CD4-positive, alpha-beta memory T cell (primary cell): Measurements from ENCODE around the gene LTA4H. TPM values are rescaled to one million over a fixed set of nuclear protein-coding genes. Genes with fewer than 3 reads are reported as not detected.

ENCODE experiments used
- CTCF ChIA-PET: fragments of 350-600 bp; sonication (Branson Sonifier 250); formaldehyde crosslinking; loops from one replicate; lab custom pipeline; 2021; ENCODE audit warnings: inconsistent platforms; ENCODE audit not compliant: partially characterized antibody; lab: Charles Lee
- POLR2A ChIA-PET: fragments of 350-600 bp; sonication (Branson Sonifier 250); formaldehyde crosslinking; loops from one replicate; lab custom pipeline; 2021; ENCODE audit not compliant: partially characterized antibody; lab: Charles Lee
- DNase-seq, 5 donors: peaks; one replicate each; pipeline versions ENCODE4 v3.0.0 to v3.0.0-alpha.2; 2020 to 2022; ENCODE audit warnings: mixed read lengths in 1 of 5
- H3K27ac ChIP-seq: one replicate; pipeline ENCODE4 v1.7.0; 2013; ENCODE audit warnings: low read depth, low read length
- H3K27me3 ChIP-seq: 2 replicates; pipeline ENCODE4 v1.7.0; 2013; ENCODE audit warnings: mild to moderate bottlenecking, low read length, moderate library complexity; ENCODE audit not compliant: insufficient read depth
- H3K36me3 ChIP-seq: 2 replicates; pipeline ENCODE4 v1.7.0; 2013; ENCODE audit warnings: mild to moderate bottlenecking, low read length, moderate library complexity; ENCODE audit not compliant: insufficient read depth
- H3K4me1 ChIP-seq: 2 replicates; pipeline ENCODE4 v1.7.0; 2013; ENCODE audit warnings: mild to moderate bottlenecking, low read length, moderate library complexity; ENCODE audit not compliant: insufficient read depth
- H3K4me3 ChIP-seq, 2 donors: one replicate each; pipeline ENCODE4 v1.7.0; 2013; ENCODE audit warnings: low read length in 2 of 2, mild to moderate bottlenecking in 1 of 2
- H3K9me3 ChIP-seq, 2 donors: one replicate each; pipeline ENCODE4 v1.7.0; 2013; ENCODE audit warnings: low read length in 2 of 2, control low read depth in 1 of 2; ENCODE audit not compliant: control insufficient read depth in 1 of 2
- H3K27ac Mint-ChIP-seq, 7 donors: one replicate each; pipeline ENCODE4 v1.8.0; 2020 to 2021; ENCODE audit warnings: mixed read lengths in 7 of 7, mild to moderate bottlenecking in 6 of 7, inconsistent platforms in 3 of 7, moderate library complexity in 3 of 7
- H3K27me3 Mint-ChIP-seq, 2 donors: one replicate each; pipeline ENCODE4 v1.8.0; 2020 to 2021; ENCODE audit warnings: mixed read lengths in 2 of 2
- H3K36me3 Mint-ChIP-seq, 2 donors: one replicate each; pipeline ENCODE4 v1.8.0; 2020 to 2021; ENCODE audit warnings: mixed read lengths in 2 of 2, inconsistent platforms in 1 of 2, mild to moderate bottlenecking in 1 of 2
- H3K4me1 Mint-ChIP-seq, 4 donors: one replicate each; pipeline ENCODE4 v1.8.0; 2020 to 2021; ENCODE audit warnings: mixed read lengths in 4 of 4, mild to moderate bottlenecking in 1 of 4
- H3K4me3 Mint-ChIP-seq, 8 donors: one replicate each; pipeline ENCODE4 v1.8.0; 2020 to 2021; ENCODE audit warnings: mixed read lengths in 8 of 8, mild to moderate bottlenecking in 7 of 8, moderate library complexity in 6 of 8, inconsistent platforms in 3 of 8
- H3K9me3 Mint-ChIP-seq, 8 donors: one replicate each; pipeline ENCODE4 v1.8.0; 2020 to 2021; ENCODE audit warnings: mixed read lengths in 8 of 8, mild to moderate bottlenecking in 5 of 8, inconsistent platforms in 3 of 8, moderate library complexity in 1 of 8
- intact Hi-C: fragments of 100-400 bp; cut with micrococcal nuclease; formaldehyde crosslinking; loops from one replicate; pipeline ENCODE4 v1.15.1; 2023
- polyA plus RNA-seq, 2 donors: library from polyadenylated mRNA; unstranded; fragments of 300-500 nt; fragmentation: Illumina TruSeq; gene quantifications; one replicate each; pipeline ENCODE4 v1.2.3, GENCODE V29; 2021
- total RNA-seq, 2 experiments: library from RNA; stranded (reverse); gene quantifications; one replicate each; pipeline ENCODE4 v1.2.3, GENCODE V29; 2021

The LTA4H gene
- total and polyA plus RNA-seq, 4 experiments from 2014 or later: 57.7 to 77.6 (median 58.7) TPM

DNA sequence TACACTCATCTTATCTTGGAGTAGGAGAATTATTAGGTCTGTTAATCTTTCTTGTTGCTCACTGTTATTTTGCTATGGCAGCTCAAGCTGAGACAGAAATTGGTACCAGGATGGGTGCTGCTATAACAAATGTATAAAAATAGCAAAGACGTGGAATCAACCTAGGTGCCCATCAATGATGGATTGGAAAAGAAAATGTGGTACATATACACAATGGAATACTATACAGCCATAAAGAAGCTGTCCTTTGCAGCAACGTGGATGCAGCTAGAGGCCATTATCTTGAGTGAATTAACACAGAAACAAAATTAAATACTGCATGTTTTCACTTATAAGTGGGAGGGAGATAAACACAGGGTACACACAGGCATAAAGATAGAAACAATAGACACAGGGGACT is 14.8 kb upstream of the LTA4H start:
- Mint-ChIP-seq H3K27ac (peak overlapping the region in 1 of 7 donors; percentile 35), H3K27me3 (no peaks in the 10 kb centered on the region), H3K36me3 (no peaks in the 10 kb centered on the region), H3K9me3 (peaks cover 0 to 2% (median 0%) of the 10 kb centered on the region in 8 donors), H3K4me3 (peak overlapping the region in 1 of 8 donors; percentile 39), H3K4me1 (peaks cover 24 to 36% (median 32%) of the 10 kb centered on the region in 4 donors)
- no peak overlapping the region for H3K27ac ChIP-seq
- intact Hi-C loops: no loop called here
- CTCF ChIA-PET: interaction anchor here (2.3 kb wide), 1 partner anchor 11 kb away, joined by 6 read pairs; no protein-coding TSS in a partner anchor
- no peaks in the 10 kb centered on the region for H3K9me3 ChIP-seq
- H3K36me3 ChIP-seq: no peaks in the 10 kb centered on the region
- no peak for DNase-seq
- peaks cover 34% of the 10 kb centered on the region for H3K4me1 ChIP-seq
- H3K4me3 ChIP-seq: no peak overlapping the region
- POLR2A ChIA-PET: no interaction called here
- no peaks in the 10 kb centered on the region for H3K27me3 ChIP-seq

DNA sequence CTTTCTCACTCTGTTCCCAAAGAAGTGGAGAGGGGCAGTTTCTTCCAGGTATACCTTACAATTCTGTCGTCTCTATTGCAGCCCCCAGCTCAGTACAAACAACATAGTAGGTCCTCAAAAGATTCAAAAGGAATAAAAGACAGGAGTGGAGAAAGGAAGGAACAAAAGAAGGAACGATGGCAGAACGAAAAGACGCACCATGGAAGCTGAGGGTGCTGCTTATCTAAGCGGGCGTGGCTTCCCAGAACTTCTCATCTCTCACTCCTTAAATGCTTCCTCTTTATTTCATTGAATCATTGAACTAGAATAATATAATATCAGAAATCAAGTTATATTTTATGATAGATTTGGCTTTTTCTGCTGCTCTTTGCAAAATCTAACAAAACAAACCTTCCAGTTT is 13.7 kb upstream of the LTA4H start:
- Histone ChIP-seq H3K36me3 (no peaks in the 10 kb centered on the region), H3K4me1 (peaks cover 44% of the 10 kb centered on the region), H3K9me3 (no peaks in the 10 kb centered on the region), H3K27me3 (no peaks in the 10 kb centered on the region), H3K4me3 (no peak overlapping the region), H3K27ac (no peak overlapping the region)
- POLR2A ChIA-PET: no interaction called here
- Mint-ChIP-seq H3K4me3 (no peak overlapping the region), H3K36me3 (no peaks in the 10 kb centered on the region), H3K27ac (no peak overlapping the region), H3K4me1 (peaks cover 33 to 47% (median 41%) of the 10 kb centered on the region in 4 donors), H3K9me3 (peaks cover 0 to 2% (median 0%) of the 10 kb centered on the region in 8 donors), H3K27me3 (no peaks in the 10 kb centered on the region)
- intact Hi-C loops: no loop called here
- DNase-seq: no peak
- CTCF ChIA-PET: no interaction called here

DNA sequence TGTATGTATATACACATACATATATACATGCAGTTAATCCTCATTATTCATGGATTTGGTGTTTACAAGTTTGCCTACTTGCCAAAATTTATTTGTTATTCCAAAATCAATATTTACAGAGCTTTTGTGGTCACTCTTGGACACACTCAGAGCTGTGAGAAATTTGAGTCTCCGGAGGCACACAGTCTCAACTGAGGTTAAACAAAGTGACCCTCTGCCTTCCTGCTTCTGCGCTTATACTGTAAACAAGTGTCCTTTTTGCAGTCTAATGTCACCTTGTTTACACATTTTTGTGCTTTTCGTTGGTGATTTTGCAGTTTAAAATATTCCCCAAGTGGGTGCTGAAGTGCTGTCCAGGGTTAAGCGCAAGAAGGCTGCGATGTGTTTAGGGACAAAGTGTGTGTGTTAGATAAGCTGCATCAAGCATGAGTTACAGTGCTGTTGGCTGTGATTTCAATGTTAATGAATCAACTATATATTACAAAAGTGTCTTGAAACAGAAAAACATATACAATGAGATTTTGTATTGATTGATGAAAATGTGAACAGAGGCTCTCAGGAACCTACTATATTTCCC is 13.1 kb upstream of the LTA4H start:
- POLR2A ChIA-PET: no interaction called here

DNA sequence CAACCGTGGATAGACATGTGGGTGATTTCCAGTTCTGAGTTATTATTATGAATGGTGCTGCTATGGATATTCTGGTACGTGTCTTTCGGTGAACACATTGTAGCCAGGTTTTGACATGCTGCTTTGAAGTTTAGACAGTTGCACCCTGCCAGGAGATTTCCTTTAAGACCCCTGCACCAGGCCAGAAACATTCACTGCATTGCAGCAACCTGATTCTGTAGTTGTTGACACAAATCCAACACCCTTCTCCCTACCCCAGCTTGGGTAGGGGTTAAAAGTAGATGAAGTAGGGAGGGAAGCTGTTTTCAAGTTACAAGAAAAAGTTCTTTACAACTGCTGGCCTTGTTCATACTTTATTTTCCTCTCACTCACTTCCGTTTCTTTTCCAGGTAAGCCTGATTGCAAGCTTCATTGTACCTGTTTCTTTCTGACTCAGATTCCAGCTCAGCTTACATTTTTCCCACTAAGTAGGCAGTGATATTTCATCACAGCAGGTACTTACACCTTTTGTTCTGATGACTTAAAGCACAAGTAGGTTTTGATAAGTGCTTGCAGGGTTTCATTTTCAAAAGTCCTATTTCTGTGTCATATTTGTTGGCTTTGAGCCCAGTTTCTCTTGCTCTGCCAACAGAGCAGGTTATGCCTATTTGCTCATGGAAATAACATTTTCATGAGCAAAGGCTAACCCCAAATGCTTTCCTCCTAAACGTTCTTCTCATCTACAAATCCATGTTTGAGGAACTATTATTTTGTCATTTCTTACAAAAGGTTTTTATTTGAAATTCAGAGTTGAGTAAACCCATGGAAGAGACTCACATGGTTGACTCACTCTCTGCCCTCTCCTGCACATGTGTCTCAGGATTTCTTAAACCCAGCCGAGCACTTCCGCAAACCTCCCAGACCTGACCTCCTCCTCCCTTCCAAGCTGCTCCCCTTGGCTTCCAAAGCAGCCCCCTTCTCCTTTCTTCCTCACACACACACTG is 12.1 kb upstream of the LTA4H start:
- Mint-ChIP-seq H3K4me3 (peak overlapping the region; percentile 50 to 84 (median 78)), H3K36me3 (no peaks in the 10 kb centered on the region), H3K4me1 (peaks cover 38 to 54% (median 46%) of the 10 kb centered on the region in 4 donors), H3K27me3 (no peaks in the 10 kb centered on the region), H3K9me3 (peaks cover 0 to 2% (median 0%) of the 10 kb centered on the region in 8 donors), H3K27ac (peak overlapping the region; percentile 77 to 97 (median 90))
- Histone ChIP-seq H3K27me3 (no peaks in the 10 kb centered on the region), H3K36me3 (no peaks in the 10 kb centered on the region), H3K4me1 (peaks cover 47% of the 10 kb centered on the region), H3K4me3 (peak overlapping the region in 1 of 2 donors; percentile 15), H3K27ac (peak overlapping the region; percentile 37), H3K9me3 (no peaks in the 10 kb centered on the region)
- DNase-seq: peak in 4 of 5 donors; percentile 36 to 51 (median 38)
- ChIA-PET CTCF (interaction anchor here (1.0 to 1.5 kb wide), 4 partner anchors 12 to 173 kb away, joined by 3 to 6 read pairs (median 4); no protein-coding TSS in a partner anchor), POLR2A (no interaction called here)
- intact Hi-C loops: loop anchor here (1.0 kb wide), 1 partner anchor 12 kb away; the partner anchor contains the start of gene LTA4H

More for the DNA sequence above, 13.1 kb upstream of the LTA4H start:
- H3K9me3 ChIP-seq: no peaks in the 10 kb centered on the region
- no peaks in the 10 kb centered on the region for H3K27me3 Mint-ChIP-seq
- peak overlapping the region; percentile 77 to 97 (median 90) for H3K27ac Mint-ChIP-seq
- no peaks in the 10 kb centered on the region for H3K36me3 ChIP-seq
- intact Hi-C loops: no loop called here
- peaks cover 36 to 53% (median 46%) of the 10 kb centered on the region in 4 donors for H3K4me1 Mint-ChIP-seq
- H3K4me3 Mint-ChIP-seq: peak overlapping the region in 6 of 8 donors; percentile 33 to 84 (median 77)
- no peaks in the 10 kb centered on the region for H3K27me3 ChIP-seq
- H3K4me3 ChIP-seq: no peak overlapping the region
- CTCF ChIA-PET: interaction anchor here (1.0 to 1.5 kb wide), 2 partner anchors 11 to 13 kb away, joined by 3 to 4 read pairs; no protein-coding TSS in a partner anchor
- H3K4me1 ChIP-seq: peaks cover 47% of the 10 kb centered on the region
- H3K9me3 Mint-ChIP-seq: peaks cover 0 to 2% (median 0%) of the 10 kb centered on the region in 8 donors
- no peaks in the 10 kb centered on the region for H3K36me3 Mint-ChIP-seq
- DNase-seq: no peak
- H3K27ac ChIP-seq: no peak overlapping the region

DNA sequence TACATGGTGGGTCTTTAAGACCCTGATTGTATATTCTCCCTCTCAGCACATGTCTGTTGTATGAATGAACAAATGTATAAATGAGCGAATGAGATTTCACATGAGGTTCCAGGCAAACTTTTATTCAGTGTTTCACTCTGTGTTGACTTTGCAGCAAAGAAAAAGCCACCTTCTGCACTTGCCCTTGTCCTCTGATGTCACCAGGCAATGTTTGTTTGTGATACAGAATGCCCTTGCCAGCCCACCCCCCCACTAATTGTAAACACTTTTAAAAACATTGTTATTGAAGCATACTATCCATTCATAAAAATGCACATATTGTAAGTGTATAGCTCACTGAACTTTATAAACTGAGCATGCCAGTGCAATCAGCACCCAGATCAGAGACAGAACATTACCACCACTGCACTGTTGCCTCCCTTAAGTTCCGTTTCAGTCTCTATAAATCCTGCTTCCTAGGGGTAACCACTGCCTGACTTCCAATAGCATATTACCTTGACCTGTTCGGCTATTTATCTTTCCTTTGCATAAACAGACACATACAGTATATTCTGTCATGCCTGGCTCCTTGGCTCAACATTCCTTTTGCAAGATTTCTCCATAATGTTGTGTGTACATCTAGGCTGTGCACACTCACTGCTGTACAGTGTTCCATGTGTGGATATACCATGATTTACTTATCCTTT is 11.3 kb upstream of the LTA4H start:
- intact Hi-C loops: loop anchor here (1.0 kb wide), 1 partner anchor 11 kb away; the partner anchor contains the start of gene LTA4H
- H3K27me3 Mint-ChIP-seq: no peaks in the 10 kb centered on the region
- H3K27ac ChIP-seq: peak overlapping the region; percentile 37
- no peaks in the 10 kb centered on the region for H3K9me3 ChIP-seq
- ChIA-PET POLR2A (no interaction called here), CTCF (interaction anchor here (1.1 to 1.3 kb wide), 2 partner anchors 169 to 174 kb away, joined by 3 to 6 read pairs; no protein-coding TSS in a partner anchor)
- peaks cover 47% of the 10 kb centered on the region for H3K4me1 ChIP-seq
- H3K27ac Mint-ChIP-seq: peak overlapping the region; percentile 77 to 97 (median 90)
- H3K36me3 Mint-ChIP-seq: no peaks in the 10 kb centered on the region
- peak overlapping the region in 7 of 8 donors; percentile 54 to 84 (median 78) for H3K4me3 Mint-ChIP-seq
- no peaks in the 10 kb centered on the region for H3K36me3 ChIP-seq
- H3K4me3 ChIP-seq: no peak overlapping the region
- H3K9me3 Mint-ChIP-seq: peaks cover 0 to 2% (median 0%) of the 10 kb centered on the region in 8 donors
- H3K27me3 ChIP-seq: no peaks in the 10 kb centered on the region
- peak in 1 of 5 donors; percentile 19 for DNase-seq
- peaks cover 38 to 54% (median 46%) of the 10 kb centered on the region in 4 donors for H3K4me1 Mint-ChIP-seq

DNA sequence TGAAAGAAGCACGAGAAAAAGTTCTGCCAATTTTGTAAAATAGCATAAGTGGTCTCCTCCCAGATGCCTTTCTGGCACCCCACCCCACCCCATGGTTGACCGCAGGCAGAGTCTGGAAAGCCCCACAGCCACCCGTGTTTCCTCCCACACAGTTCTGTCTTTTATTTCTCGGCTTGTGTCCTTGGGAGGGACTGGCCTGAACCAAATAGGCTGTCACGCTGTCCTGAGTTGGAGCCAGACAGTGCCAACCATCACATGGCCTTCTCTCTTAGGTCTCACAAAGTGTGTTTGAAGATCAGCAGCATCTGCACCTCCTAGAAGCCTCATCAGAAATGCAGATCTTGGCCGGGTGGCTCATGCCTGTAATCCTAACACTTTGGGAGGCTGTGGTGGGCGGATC is 10.2 kb upstream of the LTA4H start:
- POLR2A ChIA-PET: no interaction called here
- H3K27me3 ChIP-seq: no peaks in the 10 kb centered on the region
- no peak overlapping the region for H3K4me3 ChIP-seq
- no peak overlapping the region for H3K27ac ChIP-seq
- CTCF ChIA-PET: no interaction called here
- H3K4me1 Mint-ChIP-seq: peaks cover 38 to 54% (median 46%) of the 10 kb centered on the region in 4 donors
- DNase-seq: peak in 4 of 5 donors; percentile 26 to 56 (median 46)
- intact Hi-C loops: no loop called here
- no peaks in the 10 kb centered on the region for H3K36me3 ChIP-seq
- H3K9me3 Mint-ChIP-seq: peaks cover 0 to 2% (median 0%) of the 10 kb centered on the region in 8 donors
- no peaks in the 10 kb centered on the region for H3K9me3 ChIP-seq
- H3K27ac Mint-ChIP-seq: peak overlapping the region; percentile 69 to 90 (median 80)
- H3K27me3 Mint-ChIP-seq: no peaks in the 10 kb centered on the region
- no peaks in the 10 kb centered on the region for H3K36me3 Mint-ChIP-seq
- H3K4me1 ChIP-seq: peaks cover 47% of the 10 kb centered on the region
- H3K4me3 Mint-ChIP-seq: peak overlapping the region in 5 of 8 donors; percentile 29 to 69 (median 37)
